CD4-positive, alpha-beta T cell treated with Interleukin-15 for 1 hour (primary cell): ENCODE data around the gene NOD1.

Source experiments
- DNase-seq: peaks from one replicate; pipeline ENCODE4 v3.0.0-alpha.2; 2020

The NOD1 gene

GRCh38 chr7:30470163-30470770, 8.3 kb downstream of the NOD1 start:
- no peak for DNase-seq

- no peak for DNase-seq
These were observed 9.3 kb downstream of the NOD1 start for GRCh38 chr7:30469303-30469702.

- DNase-seq = no peak
These were observed 9.8 kb downstream of the NOD1 start for GRCh38 chr7:30468791-30469190.

GRCh38 chr7:30468041-30468440, 10.5 kb downstream of the NOD1 start:
- no peak for DNase-seq

GRCh38 chr7:30467271-30467670, 11.3 kb downstream of the NOD1 start:
- DNase-seq = no peak

GRCh38 chr7:30466266-30466665, 12.3 kb downstream of the NOD1 start:
- no peak for DNase-seq

- DNase-seq = no peak
These were observed 12.8 kb downstream of the NOD1 start for GRCh38 chr7:30465811-30466180.

GRCh38 chr7:30465046-30465810, 13.4 kb downstream of the NOD1 start:
- no peak for DNase-seq

GRCh38 chr7:30464231-30464671, 14.3 kb downstream of the NOD1 start:
- DNase-seq = no peak

GRCh38 chr7:30463405-30464145, 15.0 kb downstream of the NOD1 start:
- no peak for DNase-seq

- no peak for DNase-seq
These were observed 16.4 kb downstream of the NOD1 start for GRCh38 chr7:30462179-30462578.

- DNase-seq = no peak
These were observed 18.3 kb downstream of the NOD1 start for GRCh38 chr7:30460246-30460633.

GRCh38 chr7:30459591-30460245, 18.9 kb downstream of the NOD1 start:
- DNase-seq = no peak

- no peak for DNase-seq
These were observed 20.3 kb downstream of the NOD1 start for GRCh38 chr7:30458311-30458710.

GRCh38 chr7:30453921-30454320, 24.7 kb downstream of the NOD1 start:
- DNase-seq = no peak

GRCh38 chr7:30453016-30453415, 25.6 kb downstream of the NOD1 start:
- no peak for DNase-seq

GRCh38 chr7:30452280-30452930, 26.2 kb downstream of the NOD1 start:
- peak; percentile 16 for DNase-seq

GRCh38 chr7:30451539-30452279, 26.9 kb downstream of the NOD1 start:
- no peak for DNase-seq

GRCh38 chr7:30450983-30451497, 27.5 kb downstream of the NOD1 start:
- no peak for DNase-seq

- no peak for DNase-seq
These were observed 28.2 kb downstream of the NOD1 start for GRCh38 chr7:30450240-30450982.
